Stimulated activated CD8-positive, alpha-beta memory T cell treated with anti-CD3 and anti-CD28 coated beads, Interleukin-7, amount 100 ng/mL, for 1 hour (primary cell): Measurements from ENCODE around the gene IL18BP.

ENCODE experiments used
- DNase-seq, 2 donors: peaks; one replicate each; pipeline ENCODE4 v3.0.0-alpha.2; 2020; ENCODE audit warnings: low read depth in 2 of 2

Gene IL18BP

DNA sequence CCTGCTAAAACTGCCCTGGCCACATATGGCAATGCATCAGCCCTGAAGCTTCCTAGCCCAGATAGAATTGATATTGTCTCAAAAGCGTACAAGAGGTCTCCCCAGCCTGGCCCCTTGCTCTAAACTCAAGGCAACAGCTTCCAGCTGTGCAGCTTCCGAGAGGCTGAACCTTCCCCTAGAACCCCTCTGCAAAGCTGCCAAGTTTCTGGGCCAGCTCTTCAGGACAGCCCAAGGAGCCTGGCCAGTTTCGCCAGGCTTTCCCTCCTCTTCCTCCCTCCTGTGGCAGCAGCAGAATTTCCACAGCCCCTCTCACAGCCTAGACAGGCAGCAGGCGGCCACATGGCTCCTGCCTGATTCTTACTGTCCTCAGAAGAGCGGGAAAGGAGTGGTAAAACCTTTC is 47.1 kb downstream of the IL18BP start:
- DNase-seq = no peak

DNA sequence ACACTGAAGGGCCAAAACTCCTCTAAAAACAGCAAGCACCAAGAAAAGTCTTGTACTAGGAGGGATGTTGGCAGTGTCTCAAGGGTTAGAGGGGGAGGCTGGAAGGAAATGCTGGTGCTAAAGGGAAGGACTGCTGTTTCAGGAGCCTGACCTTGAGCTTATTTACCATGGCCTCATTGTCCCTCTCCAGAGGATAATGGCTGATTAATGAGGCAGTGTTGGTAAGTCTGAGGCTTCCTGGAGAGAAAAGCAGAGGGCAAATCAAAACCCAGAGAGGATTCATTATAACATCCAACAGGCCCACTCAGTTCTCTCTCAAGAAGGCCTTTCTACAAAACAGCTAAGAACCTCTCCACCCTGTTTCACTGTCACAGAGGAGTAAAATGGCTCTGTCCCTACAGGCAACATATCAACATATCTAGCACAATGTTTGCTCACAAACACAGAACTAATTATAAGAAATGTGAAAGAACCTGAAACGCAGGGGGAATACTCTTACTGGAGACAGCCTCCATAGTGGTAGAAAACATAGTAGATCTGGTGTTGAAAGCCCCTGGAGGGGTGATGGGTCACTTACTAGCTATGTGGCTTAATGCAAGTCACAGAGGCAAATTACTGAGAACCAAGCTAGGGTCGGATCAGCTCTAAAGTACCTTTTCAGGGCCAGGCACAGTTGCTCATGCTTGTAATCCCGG is 50.2 kb downstream of the IL18BP start:
- no peak for DNase-seq
